HepG2 (cell line): Measurements from ENCODE around the gene SH3D21. TPM values are rescaled to one million over a fixed set of nuclear protein-coding genes. Genes with fewer than 3 reads are reported as not detected.

Experiments used
- ASH2L ChIP-seq: fragments of 300-600, 200-600 bp; sonication (generic); IDR thresholded peaks from 2 replicates; pipeline ENCODE4 v1.7.0; 2017; ENCODE audit warnings: low read depth, mild to moderate bottlenecking, moderate library complexity, mixed read lengths, low read length; ENCODE audit not compliant: insufficient read length
- ATF7 ChIP-seq, 2 experiments: fragments of 450-650 bp in 1 of 2; sonication (generic) in 1 of 2; formaldehyde crosslinking in 1 of 2; IDR thresholded peaks; 2 replicates each; pipeline versions ENCODE4 v1.4.0 to v1.6.1; 2016 to 2020; ENCODE audit warnings: antibody characterized with exemption in 1 of 2, mild to moderate bottlenecking in 1 of 2, missing genetic modification reagents in 1 of 2
- DDIT3 ChIP-seq: sonication (generic); formaldehyde crosslinking; IDR thresholded peaks from 2 replicates; pipeline ENCODE4 v1.4.0; 2020; ENCODE audit warnings: mild to moderate bottlenecking, missing genetic modification reagents
- ERF ChIP-seq: IDR thresholded peaks from 2 replicates; pipeline ENCODE4 v1.6.1; 2018; ENCODE audit warnings: missing biosample characterization, missing genetic modification reagents
- FOSL2 ChIP-seq: sonication (generic); formaldehyde crosslinking; IDR thresholded peaks from 2 replicates; pipeline ENCODE4 v1.4.0; 2020; ENCODE audit warnings: missing genetic modification reagents
- FOXK2 ChIP-seq: fragments of 450-650 bp; IDR thresholded peaks from 2 replicates; pipeline ENCODE4 v1.6.1; 2016
- GABPB1 ChIP-seq: IDR thresholded peaks from 2 replicates; pipeline ENCODE4 v1.6.1; 2016; ENCODE audit warnings: mild to moderate bottlenecking, missing genetic modification reagents, moderate library complexity, missing compliant biosample characterization
- KDM1A ChIP-seq: IDR thresholded peaks from 2 replicates; pipeline ENCODE4 v1.6.1; 2016; ENCODE audit warnings: missing compliant biosample characterization
- LCORL ChIP-seq, 2 experiments: fragments of 450-650 bp in 1 of 2; sonication (generic) in 1 of 2; formaldehyde crosslinking in 1 of 2; IDR thresholded peaks; 2 replicates each; pipeline versions ENCODE4 v1.5.0 to v1.6.1; 2017 to 2020; ENCODE audit warnings: antibody characterized with exemption in 1 of 2, missing genetic modification reagents in 1 of 2
- NCOR1 ChIP-seq: fragments of 200-600 bp; sonication (generic); IDR thresholded peaks from 2 replicates; pipeline ENCODE4 v1.7.0; 2017; ENCODE audit warnings: antibody characterized with exemption, low read length, borderline replicate concordance
- RFXAP ChIP-seq: sonication (generic); formaldehyde crosslinking; IDR thresholded peaks from 2 replicates; pipeline ENCODE4 v1.4.0; 2020; ENCODE audit warnings: missing genetic modification reagents, borderline replicate concordance
- SAP130 ChIP-seq: IDR thresholded peaks from 2 replicates; pipeline ENCODE4 v1.6.1; 2016; ENCODE audit warnings: low read depth
- ZKSCAN8 ChIP-seq: IDR thresholded peaks from 2 replicates; pipeline ENCODE4 v1.6.1; 2016; ENCODE audit warnings: borderline replicate concordance, missing genetic modification reagents, missing compliant biosample characterization
- ZNF205 ChIP-seq: IDR thresholded peaks from 2 replicates; pipeline ENCODE4 v1.6.1; 2018; ENCODE audit warnings: missing biosample characterization, missing genetic modification reagents
- ZNF234 ChIP-seq: sonication (generic); formaldehyde crosslinking; conservative IDR thresholded peaks from 2 replicates; pipeline ENCODE4 v1.5.1; 2020; ENCODE audit warnings: mild to moderate bottlenecking, missing genetic modification reagents
- ZNF24 ChIP-seq: fragments of 450-650 bp; IDR thresholded peaks from 2 replicates; pipeline ENCODE4 v1.6.1; 2017; ENCODE audit warnings: antibody characterized with exemption, mild to moderate bottlenecking
- ZNF264 ChIP-seq: sonication (generic); formaldehyde crosslinking; IDR thresholded peaks from 2 replicates; pipeline ENCODE4 v1.4.0; 2020; ENCODE audit warnings: missing genetic modification reagents
- ZNF484 ChIP-seq: sonication (generic); formaldehyde crosslinking; IDR thresholded peaks from 2 replicates; pipeline ENCODE4 v1.5.1; 2020; ENCODE audit warnings: mild to moderate bottlenecking, low read depth, missing genetic modification reagents, borderline replicate concordance
- ZNF7 ChIP-seq: IDR thresholded peaks from 2 replicates; pipeline ENCODE4 v1.6.1; 2016; ENCODE audit warnings: missing biosample characterization, missing genetic modification reagents
- ZNF746 ChIP-seq: sonication (generic); formaldehyde crosslinking; IDR thresholded peaks from 2 replicates; pipeline ENCODE4 v1.8.0; 2022; ENCODE audit warnings: mild to moderate bottlenecking, missing genetic modification reagents
- polyA plus RNA-seq, 8 experiments: library from polyadenylated mRNA; depleted of rRNA in 3 of 8; stranded (reverse) in 7 of 8; unstranded in 1 of 8; fragments of >200 nt; fragmentation: Illumina TruSeq in 4 of 8; extraction: Trizol in 4 of 8; gene quantifications; 2 replicates each; pipeline versions ENCODE4 v1.2.1 to v1.2.3, GENCODE V29; 2011 to 2016; ENCODE audit warnings: low read depth in 4 of 8, missing spikeins in 1 of 8, mixed read lengths in 1 of 8; ENCODE audit not compliant: insufficient read depth in 1 of 8
- total RNA-seq, 5 experiments: library from RNA; depleted of rRNA; stranded (reverse); fragments of >200 nt; fragmentation: Illumina TruSeq; extraction: Trizol; gene quantifications; 2 replicates each; pipeline ENCODE4 v1.2.3, GENCODE V29; 2016; ENCODE audit warnings: low read depth in 1 of 5
- TF ChIP-seq, protein P1 (sequence below): sonication (generic); formaldehyde crosslinking; IDR thresholded peaks from 2 replicates; pipeline ENCODE4 v1.5.1; 2020; ENCODE audit warnings: missing genetic modification reagents, mild to moderate bottlenecking, borderline replicate concordance
- TF ChIP-seq, protein P2 (sequence below): sonication (generic); formaldehyde crosslinking; IDR thresholded peaks from 2 replicates; pipeline ENCODE4 v1.9.0; 2021; ENCODE audit warnings: missing genetic modification reagents, borderline replicate concordance
- TF ChIP-seq, protein P3 (sequence below): sonication (generic); formaldehyde crosslinking; IDR thresholded peaks from 2 replicates; pipeline ENCODE4 v1.4.0; 2020; ENCODE audit warnings: missing genetic modification reagents

The SH3D21 gene
- total and polyA plus RNA-seq, 2 of the 13 experiments (the other 11 are each of a cell fraction or from before 2014, with no cell fraction given): 5.1 to 8.6 TPM

DNA sequence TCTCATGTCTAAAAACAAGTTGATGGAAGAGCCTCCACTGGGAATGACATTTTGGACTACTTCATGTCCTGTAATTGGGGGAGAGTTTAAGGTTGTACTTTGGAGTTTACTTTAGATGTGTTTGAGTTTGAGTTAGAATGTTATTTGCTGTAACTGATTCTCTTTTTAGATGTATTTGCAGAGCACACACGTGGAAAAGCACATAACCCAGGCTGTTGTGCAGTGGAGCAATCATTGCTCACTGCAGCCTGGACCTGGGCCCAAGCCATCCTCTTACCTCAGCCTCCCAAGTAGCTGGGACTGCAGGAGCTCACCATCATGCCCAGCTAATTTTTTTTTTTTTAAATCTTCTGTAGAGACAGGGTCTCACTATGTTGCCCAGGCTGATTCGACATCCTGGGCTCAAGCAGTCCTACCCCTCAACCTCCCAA, 36.7 kb upstream of the SH3D21 start (continued):
- TF ChIP-seq, protein P1, sequence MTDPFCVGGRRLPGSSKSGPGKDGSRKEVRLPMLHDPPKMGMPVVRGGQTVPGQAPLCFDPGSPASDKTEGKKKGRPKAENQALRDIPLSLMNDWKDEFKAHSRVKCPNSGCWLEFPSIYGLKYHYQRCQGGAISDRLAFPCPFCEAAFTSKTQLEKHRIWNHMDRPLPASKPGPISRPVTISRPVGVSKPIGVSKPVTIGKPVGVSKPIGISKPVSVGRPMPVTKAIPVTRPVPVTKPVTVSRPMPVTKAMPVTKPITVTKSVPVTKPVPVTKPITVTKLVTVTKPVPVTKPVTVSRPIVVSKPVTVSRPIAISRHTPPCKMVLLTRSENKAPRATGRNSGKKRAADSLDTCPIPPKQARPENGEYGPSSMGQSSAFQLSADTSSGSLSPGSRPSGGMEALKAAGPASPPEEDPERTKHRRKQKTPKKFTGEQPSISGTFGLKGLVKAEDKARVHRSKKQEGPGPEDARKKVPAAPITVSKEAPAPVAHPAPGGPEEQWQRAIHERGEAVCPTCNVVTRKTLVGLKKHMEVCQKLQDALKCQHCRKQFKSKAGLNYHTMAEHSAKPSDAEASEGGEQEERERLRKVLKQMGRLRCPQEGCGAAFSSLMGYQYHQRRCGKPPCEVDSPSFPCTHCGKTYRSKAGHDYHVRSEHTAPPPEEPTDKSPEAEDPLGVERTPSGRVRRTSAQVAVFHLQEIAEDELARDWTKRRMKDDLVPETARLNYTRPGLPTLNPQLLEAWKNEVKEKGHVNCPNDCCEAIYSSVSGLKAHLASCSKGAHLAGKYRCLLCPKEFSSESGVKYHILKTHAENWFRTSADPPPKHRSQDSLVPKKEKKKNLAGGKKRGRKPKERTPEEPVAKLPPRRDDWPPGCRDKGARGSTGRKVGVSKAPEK (CRISPR knock-in tag): no peak
- TF ChIP-seq LCORL (IDR thresholded peaks at IDR 0.05) (peak; percentile 97), LCORL (CRISPR knock-in tag; IDR thresholded peaks at IDR 0.05) (peak; percentile 90), GABPB1 (CRISPR knock-in tag) (0 out of 2 replicates have a peak, but pooled peaks have one; percentile 26), ZKSCAN8 (CRISPR knock-in tag) (peak; percentile 89; the same call in 1 of the 2 replicates), ZNF746 (CRISPR knock-in tag) (no peak), ASH2L (peak; percentile 9), ZNF484 (no peak), ATF7 (IDR thresholded peaks at IDR 0.05) (no peak), ATF7 (CRISPR knock-in tag; IDR thresholded peaks at IDR 0.05) (no peak), DDIT3 (CRISPR knock-in tag) (no peak), ERF (CRISPR knock-in tag) (peak; percentile 83), SAP130 (CRISPR knock-in tag) (peak; percentile 94), FOXK2 (peak; percentile 70; the same call in 1 of the 2 replicates), ZNF264 (CRISPR knock-in tag) (peak; percentile 73; the same call in 1 of the 2 replicates), NCOR1 (peak; percentile 85), FOSL2 (CRISPR knock-in tag) (peak; percentile 83), KDM1A (CRISPR knock-in tag) (peak; percentile 49; the same call in 1 of the 2 replicates), ZNF7 (CRISPR knock-in tag) (no peak), ZNF234 (CRISPR knock-in tag) (no peak), ZNF24 (no peak), RFXAP (CRISPR knock-in tag) (peak; percentile 62; the same call in 1 of the 2 replicates), ZNF205 (CRISPR knock-in tag) (peak; percentile 80; the same call in 1 of the 2 replicates)
- TF ChIP-seq, protein P2, sequence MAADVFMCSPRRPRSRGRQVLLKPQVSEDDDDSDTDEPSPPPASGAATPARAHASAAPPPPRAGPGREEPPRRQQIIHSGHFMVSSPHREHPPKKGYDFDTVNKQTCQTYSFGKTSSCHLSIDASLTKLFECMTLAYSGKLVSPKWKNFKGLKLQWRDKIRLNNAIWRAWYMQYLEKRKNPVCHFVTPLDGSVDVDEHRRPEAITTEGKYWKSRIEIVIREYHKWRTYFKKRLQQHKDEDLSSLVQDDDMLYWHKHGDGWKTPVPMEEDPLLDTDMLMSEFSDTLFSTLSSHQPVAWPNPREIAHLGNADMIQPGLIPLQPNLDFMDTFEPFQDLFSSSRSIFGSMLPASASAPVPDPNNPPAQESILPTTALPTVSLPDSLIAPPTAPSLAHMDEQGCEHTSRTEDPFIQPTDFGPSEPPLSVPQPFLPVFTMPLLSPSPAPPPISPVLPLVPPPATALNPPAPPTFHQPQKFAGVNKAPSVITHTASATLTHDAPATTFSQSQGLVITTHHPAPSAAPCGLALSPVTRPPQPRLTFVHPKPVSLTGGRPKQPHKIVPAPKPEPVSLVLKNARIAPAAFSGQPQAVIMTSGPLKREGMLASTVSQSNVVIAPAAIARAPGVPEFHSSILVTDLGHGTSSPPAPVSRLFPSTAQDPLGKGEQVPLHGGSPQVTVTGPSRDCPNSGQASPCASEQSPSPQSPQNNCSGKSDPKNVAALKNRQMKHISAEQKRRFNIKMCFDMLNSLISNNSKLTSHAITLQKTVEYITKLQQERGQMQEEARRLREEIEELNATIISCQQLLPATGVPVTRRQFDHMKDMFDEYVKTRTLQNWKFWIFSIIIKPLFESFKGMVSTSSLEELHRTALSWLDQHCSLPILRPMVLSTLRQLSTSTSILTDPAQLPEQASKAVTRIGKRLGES (CRISPR knock-in tag): 0 out of 2 replicates have a peak, but pooled peaks have one; percentile 56
- TF ChIP-seq, protein P3, sequence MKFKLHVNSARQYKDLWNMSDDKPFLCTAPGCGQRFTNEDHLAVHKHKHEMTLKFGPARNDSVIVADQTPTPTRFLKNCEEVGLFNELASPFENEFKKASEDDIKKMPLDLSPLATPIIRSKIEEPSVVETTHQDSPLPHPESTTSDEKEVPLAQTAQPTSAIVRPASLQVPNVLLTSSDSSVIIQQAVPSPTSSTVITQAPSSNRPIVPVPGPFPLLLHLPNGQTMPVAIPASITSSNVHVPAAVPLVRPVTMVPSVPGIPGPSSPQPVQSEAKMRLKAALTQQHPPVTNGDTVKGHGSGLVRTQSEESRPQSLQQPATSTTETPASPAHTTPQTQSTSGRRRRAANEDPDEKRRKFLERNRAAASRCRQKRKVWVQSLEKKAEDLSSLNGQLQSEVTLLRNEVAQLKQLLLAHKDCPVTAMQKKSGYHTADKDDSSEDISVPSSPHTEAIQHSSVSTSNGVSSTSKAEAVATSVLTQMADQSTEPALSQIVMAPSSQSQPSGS (CRISPR knock-in tag): peak; percentile 74
